OCI-LY7 (cell line): ENCODE measurements around the gene GMEB2. TPM values are rescaled to one million over a fixed set of nuclear protein-coding genes. Genes with fewer than 3 reads are reported as not detected.

Experiments
- BruUV-seq: library from RNA; stranded (reverse); fragments of 400-500 nt; replicated peaks from 2 replicates; lab custom pipeline; 2021; lab: Mats Ljungman, UMichigan
- CTCF ChIA-PET: fragments of 300-600 bp; sonication (Branson Sonifier 250); formaldehyde crosslinking; loops from one replicate; lab custom pipeline; 2022; ENCODE audit warnings: antibody characterized with exemption; ENCODE audit not compliant: unreplicated experiment; lab: Charles Lee
- POLR2A ChIA-PET: fragments of 300-600 bp; sonication (Branson Sonifier 250); formaldehyde crosslinking; loops from one replicate; lab custom pipeline; 2022; ENCODE audit warnings: antibody characterized with exemption; lab: Charles Lee
- DNase-seq: peaks from one replicate; pipeline ENCODE4 v3.0.0-alpha.2; 2015; ENCODE audit warnings: low spot score
- H2AFZ ChIP-seq: fragments of 200-600 bp; sonication (generic), shearing (Covaris generic); 2 replicates; pipeline ENCODE4 v1.6.1; 2014; ENCODE audit warnings: mild to moderate bottlenecking, antibody characterized with exemption, low read length, moderate library complexity
- H3K27ac ChIP-seq: fragments of 200-600 bp; sonication (generic); 2 replicates; pipeline ENCODE4 v1.5.1; 2014; ENCODE audit warnings: mixed run types, low read depth, mild to moderate bottlenecking, moderate library complexity, low read length, inconsistent platforms; ENCODE audit not compliant: poor library complexity, severe bottlenecking
- H3K36me3 ChIP-seq: fragments of 200-600 bp; sonication (generic); 2 replicates; pipeline ENCODE4 v1.6.1; 2014; ENCODE audit warnings: mild to moderate bottlenecking, antibody characterized with exemption, low read length, moderate library complexity, mixed read lengths; ENCODE audit not compliant: insufficient read depth
- H3K4me1 ChIP-seq: fragments of 200-600 bp; sonication (generic); 2 replicates; pipeline ENCODE4 v1.5.1; 2014; ENCODE audit warnings: mild to moderate bottlenecking, low read length; ENCODE audit not compliant: insufficient read depth, poor library complexity, severe bottlenecking
- H3K4me2 ChIP-seq: fragments of 200-600 bp; sonication (generic); 2 replicates; pipeline ENCODE4 v1.6.1; 2014; ENCODE audit warnings: mild to moderate bottlenecking, low read length
- H3K4me3 ChIP-seq: fragments of 200-600 bp; sonication (generic); 2 replicates; pipeline ENCODE4 v1.5.1; 2014; ENCODE audit warnings: mild to moderate bottlenecking, low read depth, low read length; ENCODE audit not compliant: poor library complexity, severe bottlenecking
- H3K79me2 ChIP-seq: fragments of 200-600 bp; sonication (generic); 2 replicates; pipeline ENCODE4 v1.6.1; 2016; ENCODE audit warnings: low read depth, mild to moderate bottlenecking, low read length, moderate library complexity, mixed read lengths; ENCODE audit not compliant: insufficient read depth
- H3K9me2 ChIP-seq: fragments of 200-600 bp; sonication (generic); 2 replicates; pipeline ENCODE4 v1.6.1; 2016; ENCODE audit warnings: mild to moderate bottlenecking, low read length, mixed read lengths; ENCODE audit not compliant: insufficient read depth
- H3K9me3 ChIP-seq: fragments of 200-600 bp; sonication (generic); 2 replicates; pipeline ENCODE4 v1.6.1; 2014; ENCODE audit warnings: mild to moderate bottlenecking, mixed run types, low read length, mixed read lengths
- H4K20me1 ChIP-seq: fragments of 200-600 bp; sonication (generic); 2 replicates; pipeline ENCODE4 v1.6.1; 2014; ENCODE audit warnings: mild to moderate bottlenecking, antibody characterized with exemption, low read length, moderate library complexity, mixed read lengths; ENCODE audit not compliant: insufficient read depth
- CTCF ChIP-seq: fragments of 200-600 bp; sonication (generic); conservative IDR thresholded peaks from 2 replicates; pipeline ENCODE4 v1.5.1; 2014; ENCODE audit warnings: mild to moderate bottlenecking, antibody characterized with exemption, low read length, moderate library complexity, mixed read lengths
- EZH2phosphoT487 ChIP-seq: fragments of 200-600 bp; sonication (generic); IDR thresholded peaks from 2 replicates; pipeline ENCODE4 v1.6.1; 2018; ENCODE audit warnings: low read depth, borderline replicate concordance, mild to moderate bottlenecking, mixed run types, antibody characterized with exemption, low read length, moderate library complexity, mixed read lengths
- intact Hi-C: fragments of 100-400 bp; cut with micrococcal nuclease; formaldehyde crosslinking; loops from one replicate; pipeline ENCODE4 v1.10.0; 2022; ENCODE audit not compliant: unreplicated experiment
- total RNA-seq, 2 experiments: library from RNA; depleted of rRNA in 1 of 2; stranded (reverse); fragments of >200 nt in 1 of 2; shearing (Covaris generic) in 1 of 2; gene quantifications; 2 replicates each; pipeline ENCODE4 v1.2.3, GENCODE V29; 2014 to 2022

GMEB2 gene
- total RNA-seq, 2 experiments from 2014 or later = 15.6 TPM

DNA sequence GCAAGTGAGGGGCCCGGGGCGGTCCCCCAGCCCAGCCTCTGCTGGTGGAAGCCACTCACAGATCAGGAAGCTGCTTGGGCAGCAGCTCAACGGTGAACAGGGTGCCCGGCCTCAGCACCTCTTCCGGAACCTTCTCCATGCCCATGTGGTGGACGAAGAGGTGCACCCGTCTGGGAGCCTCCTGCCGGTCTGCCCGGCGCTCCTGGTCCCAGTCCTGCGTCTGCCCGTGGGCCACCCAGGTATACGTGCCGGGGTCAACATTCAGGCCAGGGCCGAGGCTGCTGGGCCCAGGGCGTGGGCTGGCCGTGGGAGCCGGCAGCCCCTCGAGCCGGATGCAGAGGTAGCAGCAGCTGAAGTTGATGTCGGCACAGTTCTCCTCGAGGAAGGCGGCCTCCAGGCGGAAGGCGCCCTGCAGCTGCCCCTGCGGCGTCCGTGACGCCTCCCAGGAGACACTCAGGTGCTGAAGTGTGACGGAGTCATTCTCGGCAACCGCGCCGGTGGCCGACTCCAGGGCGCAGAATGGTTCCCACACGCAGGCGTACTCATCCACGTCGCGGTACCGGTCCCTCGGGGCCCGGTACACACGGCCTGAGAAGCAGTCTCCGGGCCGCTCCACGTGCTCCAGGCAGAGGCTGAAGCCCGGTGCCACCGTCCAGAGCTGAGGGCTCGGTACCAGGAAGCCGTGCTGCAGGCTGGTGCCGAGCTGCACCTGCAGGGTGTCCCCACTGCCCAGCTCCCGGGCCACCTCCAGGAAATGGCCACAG lies 64.3 kb downstream of the GMEB2 start:
- no peaks in the 10 kb centered on the region for H4K20me1 ChIP-seq

DNA sequence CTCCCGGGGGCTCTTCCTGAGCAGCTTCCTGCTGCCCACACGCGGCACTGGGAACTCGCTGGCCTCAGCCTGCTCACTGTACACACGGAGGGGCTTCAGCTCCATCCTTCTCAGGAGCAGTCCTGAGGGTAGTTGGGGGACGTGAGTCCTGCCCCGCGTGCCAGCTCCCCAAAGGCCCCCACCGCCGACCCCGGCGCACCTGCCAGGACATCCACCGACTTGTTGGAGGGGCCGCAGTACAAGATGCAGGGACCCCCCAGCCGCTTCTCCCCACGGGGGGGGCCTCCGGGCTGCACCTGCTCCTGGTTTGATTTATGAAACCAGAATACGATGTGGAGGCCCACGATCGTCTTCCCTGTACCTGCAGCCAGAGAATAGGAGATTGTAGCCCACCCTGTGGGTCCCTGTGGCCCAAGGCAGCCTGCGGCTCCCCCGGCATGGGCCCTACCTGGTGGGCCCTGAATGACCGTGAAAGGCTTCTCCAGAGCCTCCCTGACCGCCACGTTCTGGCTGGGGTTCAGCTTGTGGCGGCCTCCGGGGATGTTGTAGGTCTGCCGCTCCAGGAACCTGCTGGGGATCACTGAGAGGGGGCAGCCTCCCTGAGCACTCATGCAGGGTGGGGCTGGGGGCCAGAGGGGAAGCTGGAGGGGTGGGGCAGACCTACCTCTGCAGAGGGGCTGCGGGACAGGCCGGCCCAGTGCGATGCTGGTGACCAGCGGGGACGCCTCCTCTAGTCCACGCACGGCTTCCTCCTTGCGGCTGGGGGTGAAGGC lies 65.1 kb downstream of the GMEB2 start:
- H2AFZ ChIP-seq = no peak overlapping the region
- H3K27ac ChIP-seq = no peak overlapping the region
- CTCF ChIA-PET = no interaction called here
- no peaks in the 10 kb centered on the region for H3K79me2 ChIP-seq
- no peak for DNase-seq
- no peaks in the 10 kb centered on the region for H3K4me1 ChIP-seq
- intact Hi-C loops = no loop called here
- H3K4me2 ChIP-seq = no peak overlapping the region
- no TSS peak for BruUV-seq
- H3K9me2 ChIP-seq = no peaks in the 10 kb centered on the region
- no peak overlapping the region for H3K4me3 ChIP-seq
- POLR2A ChIA-PET = no interaction called here
- no peaks in the 10 kb centered on the region for H3K36me3 ChIP-seq
- H4K20me1 ChIP-seq = no peaks in the 10 kb centered on the region
- TF ChIP-seq EZH2phosphoT487 (no peak), CTCF (no peak)
- H3K9me3 ChIP-seq = no peaks in the 10 kb centered on the region

More for the DNA sequence above, 64.3 kb downstream of the GMEB2 start:
- H3K9me2 ChIP-seq = no peaks in the 10 kb centered on the region
- DNase-seq = no peak
- no peaks in the 10 kb centered on the region for H3K36me3 ChIP-seq
- CTCF ChIA-PET = no interaction called here
- H2AFZ ChIP-seq = no peak overlapping the region
- no peak overlapping the region for H3K4me3 ChIP-seq
- H3K4me2 ChIP-seq = no peak overlapping the region
- intact Hi-C loops = no loop called here
- TF ChIP-seq CTCF (no peak), EZH2phosphoT487 (no peak)
- no TSS peak for BruUV-seq
- POLR2A ChIA-PET = no interaction called here
- H3K27ac ChIP-seq = no peak overlapping the region
- no peaks in the 10 kb centered on the region for H3K79me2 ChIP-seq
- no peaks in the 10 kb centered on the region for H3K9me3 ChIP-seq
- H3K4me1 ChIP-seq = peaks cover 2% of the 10 kb centered on the region
